ENCODE data around the gene MAGI1. TPM values are rescaled to one million over a fixed set of nuclear protein-coding genes. Genes with fewer than 3 reads are reported as not detected.

Gene MAGI1
- total and polyA plus RNA-seq, 2 donors (not counting 1 experiment from before 2014, with no cell fraction given): 0.10 to 0.22 TPM

DNA sequence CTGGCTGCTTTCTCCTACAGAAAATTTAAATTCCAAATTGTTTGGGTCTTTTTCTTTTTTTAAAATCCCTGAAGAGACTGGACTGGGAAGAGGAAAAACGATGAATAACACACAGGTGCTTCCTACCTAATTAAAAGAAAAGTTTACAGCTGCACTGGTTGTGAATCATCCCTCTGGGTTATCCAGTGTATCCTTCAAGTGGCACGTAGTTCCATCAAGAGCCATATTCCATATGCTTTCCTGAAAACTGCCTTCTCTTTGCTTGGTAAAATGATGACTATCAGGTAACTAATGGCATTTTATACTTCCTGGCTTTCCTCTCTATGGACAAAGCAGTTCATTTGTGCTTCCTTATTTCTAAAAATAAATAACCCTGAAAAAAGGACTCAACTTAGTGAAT is 123.2 kb downstream of the MAGI1 start:
- POLR2A ChIA-PET: no interaction called here
- no peak overlapping the region for H3K27ac ChIP-seq (ENCODE audit: low read length in 2 of 2)
- Mint-ChIP-seq H3K4me3 (no peak overlapping the region), H3K4me1 (no peaks in the 10 kb centered on the region), H3K27ac (no peak overlapping the region), H3K27me3 (no peaks in the 10 kb centered on the region), H3K9me3 (ENCODE audit: insufficient read depth) (no peaks in the 10 kb centered on the region)
- H3K9ac ChIP-seq (ENCODE audit: low read length): no peak overlapping the region
- ATAC-seq (ENCODE audit: low read depth) (no peak), DNase-seq (no peak)
- H3K27me3 ChIP-seq (replicated peaks in 1 of 4; ENCODE audit: control extremely low read depth in 1 of 4, control insufficient read depth in 3 of 4, insufficient read depth in 4 of 4, low read length in 3 of 4): no peaks in the 10 kb centered on the region
- no peak for TF ChIP-seq EZH2 (IDR thresholded peaks at IDR 0.05; ENCODE audit: borderline replicate concordance, insufficient read depth, low read depth, low read length, poor library complexity, severe bottlenecking)
- TF ChIP-seq, protein P1, sequence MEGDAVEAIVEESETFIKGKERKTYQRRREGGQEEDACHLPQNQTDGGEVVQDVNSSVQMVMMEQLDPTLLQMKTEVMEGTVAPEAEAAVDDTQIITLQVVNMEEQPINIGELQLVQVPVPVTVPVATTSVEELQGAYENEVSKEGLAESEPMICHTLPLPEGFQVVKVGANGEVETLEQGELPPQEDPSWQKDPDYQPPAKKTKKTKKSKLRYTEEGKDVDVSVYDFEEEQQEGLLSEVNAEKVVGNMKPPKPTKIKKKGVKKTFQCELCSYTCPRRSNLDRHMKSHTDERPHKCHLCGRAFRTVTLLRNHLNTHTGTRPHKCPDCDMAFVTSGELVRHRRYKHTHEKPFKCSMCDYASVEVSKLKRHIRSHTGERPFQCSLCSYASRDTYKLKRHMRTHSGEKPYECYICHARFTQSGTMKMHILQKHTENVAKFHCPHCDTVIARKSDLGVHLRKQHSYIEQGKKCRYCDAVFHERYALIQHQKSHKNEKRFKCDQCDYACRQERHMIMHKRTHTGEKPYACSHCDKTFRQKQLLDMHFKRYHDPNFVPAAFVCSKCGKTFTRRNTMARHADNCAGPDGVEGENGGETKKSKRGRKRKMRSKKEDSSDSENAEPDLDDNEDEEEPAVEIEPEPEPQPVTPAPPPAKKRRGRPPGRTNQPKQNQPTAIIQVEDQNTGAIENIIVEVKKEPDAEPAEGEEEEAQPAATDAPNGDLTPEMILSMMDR (IDR thresholded peaks at IDR 0.05): no peak
- H3K9me3 ChIP-seq (ENCODE audit: control extremely low read depth in 1 of 3, control insufficient read depth in 2 of 3, insufficient read depth in 1 of 3, low read length in 2 of 3): peaks cover 0 to 6% (median 0%) of the 10 kb centered on the region in 3 donors
- no CpG with 5 or more reads among the region's 2 CpGs for WGBS (ENCODE audit: insufficient coverage)
- H3K4me3 ChIP-seq (ENCODE audit: control extremely low read depth in 1 of 5, extremely low read depth in 1 of 5, insufficient read depth in 1 of 5, low read depth in 2 of 5, low read length in 4 of 5): no peak overlapping the region
- intact Hi-C loops (cut with micrococcal nuclease): no loop called here
- no peaks in the 10 kb centered on the region for H4K20me1 ChIP-seq (ENCODE audit: control insufficient read depth, insufficient read depth, low read length, poor library complexity, severe bottlenecking)
- H3K79me2 ChIP-seq (ENCODE audit: control insufficient read depth, insufficient read depth, low read length): no peaks in the 10 kb centered on the region
- H3K4me1 ChIP-seq (ENCODE audit: control insufficient read depth in 2 of 2, insufficient read depth in 2 of 2, low read length in 2 of 2): no peaks in the 10 kb centered on the region
- no peaks in the 10 kb centered on the region for H3K36me3 ChIP-seq (replicated peaks in 1 of 2; ENCODE audit: control extremely low read depth in 1 of 2, control insufficient read depth in 1 of 2, extremely low read depth in 1 of 2, insufficient read depth in 2 of 2, low read length in 1 of 2)
- no peak overlapping the region for H2AFZ ChIP-seq (ENCODE audit: insufficient read depth, low read depth, low read length, poor library complexity, severe bottlenecking)
- CTCF ChIA-PET: no interaction called here
- H3K4me2 ChIP-seq (replicated peaks; ENCODE audit: low read depth, low read length, poor library complexity, severe bottlenecking): no peak overlapping the region

DNA sequence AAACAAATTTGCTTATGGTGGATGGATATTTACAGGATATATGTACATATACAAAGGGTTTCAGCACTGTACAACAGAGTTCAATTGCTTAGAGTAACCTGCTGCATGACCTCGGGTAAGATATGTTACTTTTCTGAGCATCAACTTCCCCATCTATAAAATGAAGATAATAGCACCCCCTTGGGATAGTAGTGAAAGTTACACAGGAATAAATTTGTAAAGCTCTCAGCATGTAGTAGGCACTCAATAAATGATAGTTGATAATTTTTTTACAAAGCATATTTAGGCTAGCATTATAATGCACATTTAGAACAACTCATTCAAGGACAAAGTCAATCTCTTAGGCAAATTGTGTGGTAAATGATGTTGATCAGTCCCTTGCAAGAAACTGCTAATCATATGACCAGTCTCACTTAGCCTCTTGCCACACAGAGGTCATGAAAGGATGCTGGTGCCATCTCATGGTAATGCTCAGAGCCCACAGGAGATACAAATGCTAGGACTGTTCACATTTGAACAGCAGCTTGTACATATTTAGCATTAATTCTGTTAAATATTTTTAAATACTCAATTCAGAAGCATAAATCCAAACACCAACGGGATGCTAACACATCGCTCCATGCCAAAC is 123.9 kb downstream of the MAGI1 start:
- Histone ChIP-seq H3K4me1 (ENCODE audit: control insufficient read depth in 2 of 2, insufficient read depth in 2 of 2, low read length in 2 of 2) (no peaks in the 10 kb centered on the region), H3K36me3 (replicated peaks in 1 of 2; ENCODE audit: control extremely low read depth in 1 of 2, control insufficient read depth in 1 of 2, extremely low read depth in 1 of 2, insufficient read depth in 2 of 2, low read length in 1 of 2) (no peaks in the 10 kb centered on the region), H3K27me3 (replicated peaks in 1 of 4; ENCODE audit: control extremely low read depth in 1 of 4, control insufficient read depth in 3 of 4, insufficient read depth in 4 of 4, low read length in 3 of 4) (no peaks in the 10 kb centered on the region), H4K20me1 (ENCODE audit: control insufficient read depth, insufficient read depth, low read length, poor library complexity, severe bottlenecking) (no peaks in the 10 kb centered on the region), H3K9ac (ENCODE audit: low read length) (no peak overlapping the region), H3K27ac (ENCODE audit: low read length in 2 of 2) (no peak overlapping the region), H3K79me2 (ENCODE audit: control insufficient read depth, insufficient read depth, low read length) (no peaks in the 10 kb centered on the region), H3K4me2 (replicated peaks; ENCODE audit: low read depth, low read length, poor library complexity, severe bottlenecking) (no peak overlapping the region), H3K4me3 (ENCODE audit: control extremely low read depth in 1 of 5, extremely low read depth in 1 of 5, insufficient read depth in 1 of 5, low read depth in 2 of 5, low read length in 4 of 5) (no peak overlapping the region), H2AFZ (ENCODE audit: insufficient read depth, low read depth, low read length, poor library complexity, severe bottlenecking) (no peak overlapping the region), H3K9me3 (ENCODE audit: control extremely low read depth in 1 of 3, control insufficient read depth in 2 of 3, insufficient read depth in 1 of 3, low read length in 2 of 3) (peaks cover 0 to 6% (median 0%) of the 10 kb centered on the region in 3 donors)
- Mint-ChIP-seq H3K4me1 (no peaks in the 10 kb centered on the region), H3K27me3 (no peaks in the 10 kb centered on the region), H3K4me3 (no peak overlapping the region), H3K27ac (no peak overlapping the region), H3K9me3 (ENCODE audit: insufficient read depth) (no peaks in the 10 kb centered on the region)
- TF ChIP-seq EZH2 (IDR thresholded peaks at IDR 0.05; ENCODE audit: borderline replicate concordance, insufficient read depth, low read depth, low read length, poor library complexity, severe bottlenecking): no peak
- TF ChIP-seq, protein P1 (IDR thresholded peaks at IDR 0.05): no peak
- ChIA-PET POLR2A (no interaction called here), CTCF (no interaction called here)
- DNase-seq: no peak
- WGBS (ENCODE audit: insufficient coverage): 100% methylated on average over 2 of the region's 3 CpGs
- ATAC-seq (ENCODE audit: low read depth): no peak
- intact Hi-C loops (cut with micrococcal nuclease): no loop called here
